Measurements from ENCODE around the gene PRM1. TPM values are rescaled to one million over a fixed set of nuclear protein-coding genes. Genes with fewer than 3 reads are reported as not detected.

The PRM1 gene
- total RNA-seq, 1 donor from 2014 or later, result not detected

DNA sequence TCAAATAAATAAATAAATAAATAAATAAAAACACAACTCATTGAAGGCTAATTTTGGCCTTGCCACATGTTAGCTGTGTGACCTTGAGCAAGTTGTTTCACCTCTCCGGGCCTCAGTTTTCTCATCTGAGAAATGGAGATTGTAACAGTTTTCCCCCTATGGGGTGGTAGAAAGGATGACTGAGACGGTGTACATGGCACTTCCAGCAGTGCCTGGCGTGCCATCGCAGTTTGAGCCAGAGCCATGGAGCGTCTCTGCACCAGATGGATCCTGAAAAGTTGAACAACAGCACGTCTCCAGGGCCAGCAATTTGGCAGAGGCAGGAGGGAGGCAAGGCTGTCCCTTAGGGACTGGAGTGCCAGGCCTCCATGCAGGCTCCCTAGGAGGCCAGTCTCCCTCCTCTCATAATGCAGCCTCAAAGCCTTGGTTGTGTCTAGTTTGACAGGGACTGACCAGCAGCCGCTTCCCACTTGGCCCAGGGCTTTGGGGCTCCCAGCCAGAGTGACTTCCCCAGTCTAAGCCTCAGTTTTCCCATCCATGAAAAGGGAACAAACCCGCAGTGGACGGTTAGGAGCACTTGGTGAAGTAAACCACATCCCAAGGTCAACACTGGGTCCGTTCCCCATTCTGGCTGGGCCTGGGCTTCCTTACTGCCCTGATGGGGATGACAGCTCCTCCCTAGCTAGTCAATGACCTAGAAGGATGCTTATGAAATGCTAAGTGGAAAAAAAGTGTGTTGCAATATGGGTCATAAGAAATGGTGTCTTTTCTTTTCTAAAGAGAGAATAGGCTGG, 44.5 kb downstream of the PRM1 start:
- DNase-seq (ENCODE audit: low read depth), result no peak

DNA sequence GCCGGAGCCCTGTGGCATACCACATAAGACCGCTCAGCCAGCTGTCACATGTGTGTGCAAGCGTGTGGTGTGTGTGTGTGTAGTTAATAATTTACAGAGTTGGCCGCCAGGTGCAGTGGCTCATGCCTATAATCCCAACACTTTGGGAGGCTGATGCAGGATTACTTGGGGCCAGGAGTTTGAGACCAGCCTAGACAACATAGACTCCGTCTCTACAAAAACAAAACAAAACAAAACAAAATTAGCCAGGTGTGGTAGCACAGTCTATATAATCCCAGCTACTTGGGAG, 45.5 kb downstream of the PRM1 start:
- DNase-seq (ENCODE audit: low read depth), result peak; percentile 55

DNA sequence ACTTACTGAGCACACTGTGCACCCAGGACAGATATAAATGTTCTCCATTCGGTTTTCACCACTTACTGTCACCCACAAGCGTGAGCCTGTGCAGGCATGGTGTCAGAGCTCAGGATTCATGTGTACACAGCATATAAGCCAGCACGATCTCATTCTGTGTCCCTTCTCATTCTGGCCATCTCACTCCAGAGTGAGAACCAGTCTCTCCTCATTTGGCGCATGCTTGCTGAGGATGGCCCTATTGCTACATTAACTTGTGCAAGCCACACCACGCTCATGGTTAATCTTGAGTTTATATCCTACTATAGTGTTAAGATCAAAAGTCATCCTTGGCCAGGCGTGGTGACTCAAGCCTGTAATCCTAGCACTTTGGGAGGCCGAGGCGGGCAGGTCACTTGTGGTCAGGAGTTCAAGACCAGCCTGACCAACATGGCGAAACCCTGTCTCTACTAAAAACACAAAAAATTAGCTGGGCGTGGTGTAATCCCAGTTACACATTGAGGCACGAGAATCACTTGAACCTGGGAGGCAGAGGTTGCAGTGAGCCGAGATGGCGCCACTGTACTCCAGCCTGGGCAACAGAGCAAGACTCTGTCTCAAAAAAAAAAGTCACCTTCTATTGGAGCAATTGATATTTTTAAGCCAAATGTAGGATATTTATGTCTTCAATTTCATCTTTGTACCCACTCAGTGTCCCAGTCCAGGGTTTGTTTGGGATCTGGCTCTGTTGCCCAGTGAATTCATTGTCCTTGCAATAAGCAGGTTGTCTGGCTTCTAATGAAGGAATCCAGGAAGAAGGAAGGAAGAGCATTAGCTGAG, 46.0 kb downstream of the PRM1 start:
- no peak for DNase-seq (ENCODE audit: low read depth)

DNA sequence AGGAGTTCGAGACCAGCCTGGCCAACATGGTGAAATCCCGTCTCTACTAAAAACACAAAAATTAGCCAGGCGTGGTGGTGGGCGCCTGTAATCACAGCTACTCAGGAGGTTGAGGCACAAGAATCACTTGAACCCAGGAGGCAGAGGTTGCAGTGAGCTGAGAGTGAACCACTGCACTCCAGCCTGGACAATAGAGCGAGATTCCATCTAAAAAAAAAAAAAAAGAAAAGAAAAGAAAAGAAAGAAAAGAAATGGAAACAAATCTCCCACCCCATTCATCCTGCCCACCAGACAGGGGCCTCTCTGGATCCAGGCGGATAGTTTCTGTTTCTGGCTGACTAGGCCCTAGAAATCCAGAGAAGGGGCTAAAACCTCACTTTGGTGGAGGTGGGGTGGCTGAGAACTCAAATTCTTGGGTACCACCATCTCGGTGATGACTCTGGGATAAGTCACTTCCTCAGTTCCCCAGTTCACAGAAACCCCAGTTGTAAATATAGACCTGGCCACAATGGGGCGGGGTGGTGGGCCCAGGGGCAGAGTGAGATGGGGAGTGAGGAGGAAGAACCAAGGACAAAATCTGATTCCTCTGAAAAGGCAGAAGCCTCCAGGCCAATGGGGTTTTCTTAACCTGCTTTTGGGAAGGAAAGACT, 47.3 kb downstream of the PRM1 start:
- no peak for DNase-seq (ENCODE audit: low read depth)

DNA sequence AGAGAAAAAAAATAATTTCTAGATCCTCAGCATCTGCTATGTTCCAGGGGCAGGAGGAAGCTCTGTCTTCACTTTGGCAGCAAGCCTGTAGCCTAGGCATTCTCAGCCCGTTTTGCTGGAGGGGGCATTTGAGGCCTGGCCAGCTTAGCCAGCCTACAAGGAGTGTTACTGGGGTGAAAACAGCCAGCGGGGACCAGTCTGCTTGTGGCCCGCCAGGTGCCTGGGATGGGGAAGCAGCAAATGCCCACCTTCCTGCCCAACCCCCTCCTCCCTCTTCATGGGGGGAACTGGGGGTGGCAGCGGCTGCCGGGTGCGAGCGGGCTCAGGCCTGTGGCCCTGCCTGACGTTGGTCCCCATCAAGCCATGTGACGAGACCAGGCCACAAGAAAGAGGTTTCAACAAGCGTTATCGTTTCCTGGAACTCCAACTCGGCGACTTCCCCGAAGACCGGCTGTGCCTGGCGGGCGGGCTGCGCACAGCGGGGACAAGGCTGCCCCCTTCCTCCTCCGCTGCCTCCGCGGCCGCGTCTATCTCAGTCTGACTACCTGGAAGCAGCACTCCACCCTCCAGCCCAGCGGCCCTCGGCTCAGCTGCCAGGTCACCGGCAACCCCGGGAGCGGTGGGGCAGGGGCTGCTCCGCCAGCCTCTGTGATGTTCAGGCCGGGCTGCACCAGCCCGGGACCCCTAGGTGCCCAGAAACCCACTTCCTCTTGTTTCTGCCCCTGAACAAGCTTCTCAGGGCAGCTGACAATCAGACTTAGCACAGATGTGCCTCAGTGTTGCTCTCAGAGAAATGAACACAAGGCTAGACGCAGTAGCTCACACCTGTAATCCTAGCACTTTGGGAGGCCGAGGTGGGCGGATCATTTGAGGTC, 48.0 kb downstream of the PRM1 start:
- no peak for DNase-seq (ENCODE audit: low read depth)

- DNase-seq (ENCODE audit: low read depth), result no peak
Observed at GRCh38 chr16:11232302-11232851, 48.8 kb downstream of the PRM1 start.

DNA sequence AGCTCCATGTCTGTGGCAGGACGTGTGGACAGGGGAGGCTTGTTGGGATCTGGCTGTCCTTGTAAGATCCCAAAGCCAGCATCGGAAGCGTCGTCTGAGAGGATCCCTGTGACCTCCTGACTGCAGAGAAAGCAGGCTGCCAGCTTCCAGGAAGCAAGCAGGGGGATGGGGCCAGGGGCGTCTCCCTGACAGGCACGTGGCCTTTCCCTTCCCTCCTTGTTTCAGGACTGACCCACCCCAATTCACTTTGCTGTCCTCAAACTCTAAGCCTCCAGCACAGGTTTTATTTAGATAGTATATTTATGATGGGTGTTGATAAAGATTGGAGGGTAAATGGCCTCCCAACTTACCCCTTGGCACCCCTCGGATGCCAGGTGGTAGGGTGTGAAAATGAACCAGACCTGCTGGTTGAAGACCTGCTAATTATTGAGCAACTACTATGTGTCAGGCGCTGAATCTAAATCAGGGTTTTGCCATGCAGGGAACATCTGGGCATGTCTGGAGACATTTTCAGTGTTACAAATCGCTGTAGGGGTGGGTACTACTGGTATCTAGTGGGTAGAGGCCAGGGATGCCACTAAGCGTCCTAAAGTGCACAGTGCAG, 49.7 kb downstream of the PRM1 start:
- DNase-seq (ENCODE audit: low read depth), result no peak

Other genes starting within 250 kb of the PRM1 start
- 1.0 and 4.2 TPM in 2 replicates for gene SOCS1, start 25.1 kb downstream of the PRM1 start, total RNA-seq
- not detected in 2 replicates for gene TNP2, start 12.0 kb downstream of the PRM1 start, total RNA-seq
- not detected in 2 replicates for gene PRM3, start 7.7 kb downstream of the PRM1 start, total RNA-seq
- gene PRM2, start 4.8 kb downstream of the PRM1 start, total RNA-seq, result not detected in 2 replicates
- 6.0 and 7.3 TPM in 2 replicates for gene RMI2, start 64.1 kb upstream of the PRM1 start, total RNA-seq